ENCODE measurements around the gene TPGS1.

GRCh38 chr19:482186-483041 is 24.9 kb upstream of the TPGS1 start:
- TF ChIP-seq CTCF (IDR thresholded peaks at IDR 0.05) (no peak), POLR2A (IDR thresholded peaks at IDR 0.05) (no peak)
